Measurements from ENCODE around the gene OR51A7.
"Not testable (repeated sequence)": the region's sequence is repeated elsewhere in the genome, so short reads cannot be mapped to it uniquely, and the experiment has no call there.

Gene OR51A7, protein sequence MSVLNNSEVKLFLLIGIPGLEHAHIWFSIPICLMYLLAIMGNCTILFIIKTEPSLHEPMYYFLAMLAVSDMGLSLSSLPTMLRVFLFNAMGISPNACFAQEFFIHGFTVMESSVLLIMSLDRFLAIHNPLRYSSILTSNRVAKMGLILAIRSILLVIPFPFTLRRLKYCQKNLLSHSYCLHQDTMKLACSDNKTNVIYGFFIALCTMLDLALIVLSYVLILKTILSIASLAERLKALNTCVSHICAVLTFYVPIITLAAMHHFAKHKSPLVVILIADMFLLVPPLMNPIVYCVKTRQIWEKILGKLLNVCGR

DNA sequence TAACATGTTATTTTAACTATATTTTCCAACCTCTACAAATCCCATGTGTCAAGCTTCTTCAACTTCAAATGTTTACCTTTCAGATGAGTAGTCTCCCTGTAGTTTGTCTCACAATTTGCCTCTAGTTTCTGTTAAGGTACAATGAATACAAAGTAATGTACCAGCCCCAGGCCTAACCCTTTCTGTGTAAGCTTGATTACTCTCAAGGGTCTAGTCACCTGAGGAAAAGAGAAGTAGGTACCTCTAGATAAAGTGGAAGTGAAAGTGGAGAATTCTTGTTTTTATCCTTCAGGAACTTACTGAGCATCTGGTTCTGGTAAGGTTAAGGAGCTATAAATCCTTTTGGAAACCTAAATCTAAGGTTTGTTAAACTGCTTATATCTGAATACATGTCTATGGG is at the start of gene OR51A7:
Gene OR51A7 (plus strand): TSS at position 300 of the 400 bp plus-strand sequence. CDS start 3,587 bp downstream, outside the sequence.
- DNase-seq, result no peak

DNA sequence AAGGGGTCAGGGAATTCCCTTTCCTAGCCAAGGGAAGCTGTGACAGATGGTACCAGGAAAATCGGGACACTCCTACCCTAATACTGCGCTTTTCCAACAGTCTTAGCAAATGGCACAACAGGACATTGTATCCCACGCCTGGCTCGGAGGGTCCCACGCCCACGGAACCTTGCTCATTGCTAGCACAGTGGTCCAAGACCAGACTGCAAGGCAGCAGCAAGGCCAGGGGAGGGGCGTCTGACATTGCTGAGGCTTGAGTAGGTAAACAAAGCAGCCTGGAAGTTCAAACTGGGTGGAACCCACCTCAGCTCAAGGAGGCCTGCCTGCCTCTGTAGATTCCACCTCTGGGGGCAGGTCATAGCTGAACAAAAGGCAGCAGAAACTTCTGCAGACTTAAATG is 49.3 kb upstream of the OR51A7 start:
- DNase-seq, result not testable (repeated sequence)

DNA sequence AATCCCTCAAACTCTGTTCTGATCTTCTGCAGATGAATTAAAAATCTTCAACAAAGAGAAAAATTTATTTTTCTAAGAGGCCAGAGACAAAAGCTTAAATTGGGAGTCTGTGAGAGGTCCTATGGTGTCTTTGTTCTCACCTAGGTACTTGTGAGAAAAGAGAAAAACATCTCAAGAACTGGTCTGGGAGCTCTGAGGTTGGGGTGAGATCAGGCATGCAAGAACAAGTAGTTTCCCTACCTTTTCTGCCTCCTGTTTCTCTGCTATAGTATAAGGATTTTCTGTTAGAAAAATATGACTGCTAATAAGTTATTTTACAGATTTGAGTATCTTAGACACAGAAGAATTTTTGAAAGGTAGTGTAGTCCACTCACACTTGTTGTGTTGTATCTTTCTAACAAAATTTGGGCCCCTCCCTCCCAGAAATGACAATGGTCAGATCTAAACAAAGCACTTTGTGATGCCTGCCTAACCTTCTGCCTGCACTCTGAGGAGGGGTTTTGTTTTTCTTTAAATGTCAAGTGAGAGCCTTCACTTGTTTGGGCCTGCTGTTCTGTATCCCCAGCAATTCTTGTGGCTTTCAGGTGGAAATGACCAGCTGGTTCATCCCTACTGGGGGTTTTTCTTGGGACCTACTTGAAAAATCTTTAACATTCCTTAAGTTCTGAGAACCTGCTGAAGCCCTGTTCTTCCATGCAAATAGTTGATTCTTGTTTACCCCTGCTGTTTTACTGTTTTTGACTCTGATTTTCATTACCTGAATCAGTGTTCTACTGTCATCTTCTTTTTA is 40.9 kb upstream of the OR51A7 start:
- DNase-seq, result no peak

DNA sequence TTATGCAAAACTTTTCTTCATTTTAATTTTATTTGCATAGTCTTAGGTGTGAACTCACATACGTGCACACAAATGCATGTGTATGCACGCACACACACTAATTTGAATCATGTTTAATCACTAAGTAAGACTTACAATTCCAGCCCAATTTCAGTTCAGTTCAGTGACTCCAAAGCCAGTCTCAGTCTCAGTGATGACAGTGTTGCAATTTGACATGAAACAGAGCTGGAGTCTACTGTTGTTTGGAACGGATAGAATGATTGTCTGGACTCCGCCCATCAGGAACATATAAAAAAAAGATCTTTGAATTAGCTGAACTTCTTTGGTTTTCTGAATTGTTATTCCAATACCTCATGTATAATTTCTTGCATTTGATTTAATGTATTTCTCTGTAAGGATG is 39.7 kb upstream of the OR51A7 start:
- DNase-seq, result no peak

DNA sequence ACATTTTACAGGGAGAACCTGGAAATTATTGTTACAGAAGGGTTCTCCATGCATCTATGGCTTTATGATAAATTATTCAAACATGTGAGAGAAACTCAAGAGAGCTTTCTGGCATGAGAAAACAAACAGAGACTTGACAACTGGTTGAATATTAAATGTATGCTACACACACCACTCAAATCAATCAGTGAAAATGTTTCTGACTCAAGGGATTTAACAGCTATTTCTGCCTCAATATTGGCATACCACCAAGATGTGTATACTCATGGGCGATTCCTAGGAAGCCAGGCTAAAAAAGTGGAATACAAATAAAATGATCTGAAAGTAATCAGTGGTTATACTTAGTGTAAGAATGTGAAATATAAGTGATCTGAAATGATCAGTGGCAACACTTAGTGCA is 37.7 kb upstream of the OR51A7 start:
- DNase-seq, result no peak

DNA sequence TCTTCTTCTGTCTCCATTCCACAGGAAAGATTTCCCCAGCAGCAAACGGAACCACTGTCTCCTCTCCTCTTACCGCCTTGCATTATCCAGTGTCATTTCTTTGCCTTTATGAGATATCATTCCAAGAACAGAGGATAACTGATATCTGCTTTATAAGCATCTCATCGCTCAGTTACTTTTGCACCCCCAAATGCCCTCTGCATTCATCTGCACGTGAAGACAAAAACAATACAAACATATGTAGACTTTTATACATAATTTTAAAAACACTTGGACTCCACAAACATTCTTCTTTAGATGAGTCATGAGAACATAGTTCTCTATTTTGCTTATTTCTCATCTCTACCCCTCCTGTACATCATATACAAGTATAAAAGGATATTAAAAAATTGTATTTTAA is 22.4 kb upstream of the OR51A7 start:
- DNase-seq, result no peak

DNA sequence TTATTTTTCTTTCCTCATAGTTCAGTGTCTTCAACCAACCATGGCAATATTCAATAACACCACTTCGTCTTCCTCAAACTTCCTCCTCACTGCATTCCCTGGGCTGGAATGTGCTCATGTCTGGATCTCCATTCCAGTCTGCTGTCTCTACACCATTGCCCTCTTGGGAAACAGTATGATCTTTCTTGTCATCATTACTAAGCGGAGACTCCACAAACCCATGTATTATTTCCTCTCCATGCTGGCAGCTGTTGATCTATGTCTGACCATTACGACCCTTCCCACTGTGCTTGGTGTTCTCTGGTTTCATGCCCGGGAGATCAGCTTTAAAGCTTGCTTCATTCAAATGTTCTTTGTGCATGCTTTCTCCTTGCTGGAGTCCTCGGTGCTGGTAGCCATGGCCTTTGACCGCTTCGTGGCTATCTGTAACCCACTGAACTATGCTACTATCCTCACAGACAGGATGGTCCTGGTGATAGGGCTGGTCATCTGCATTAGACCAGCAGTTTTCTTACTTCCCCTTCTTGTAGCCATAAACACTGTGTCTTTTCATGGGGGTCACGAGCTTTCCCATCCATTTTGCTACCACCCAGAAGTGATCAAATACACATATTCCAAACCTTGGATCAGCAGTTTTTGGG is 21.6 kb upstream of the OR51A7 start, which contains the start of gene OR51T1:
Gene OR51T1 (plus strand): TSS at position 41 of the 641 bp plus-strand sequence. CDS start 0 bp downstream, at position 41.
- DNase-seq, result no peak

DNA sequence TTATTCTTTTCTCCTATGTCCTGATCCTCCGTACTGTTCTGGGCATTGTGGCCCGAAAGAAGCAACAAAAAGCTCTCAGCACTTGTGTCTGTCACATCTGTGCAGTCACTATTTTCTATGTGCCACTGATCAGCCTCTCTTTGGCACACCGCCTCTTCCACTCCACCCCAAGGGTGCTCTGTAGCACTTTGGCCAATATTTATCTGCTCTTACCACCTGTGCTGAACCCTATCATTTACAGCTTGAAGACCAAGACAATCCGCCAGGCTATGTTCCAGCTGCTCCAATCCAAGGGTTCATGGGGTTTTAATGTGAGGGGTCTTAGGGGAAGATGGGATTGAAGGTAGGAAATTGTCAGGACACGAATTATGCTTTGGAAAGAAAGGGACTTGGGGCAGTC is 21.0 kb upstream of the OR51A7 start:
- no peak for DNase-seq

DNA sequence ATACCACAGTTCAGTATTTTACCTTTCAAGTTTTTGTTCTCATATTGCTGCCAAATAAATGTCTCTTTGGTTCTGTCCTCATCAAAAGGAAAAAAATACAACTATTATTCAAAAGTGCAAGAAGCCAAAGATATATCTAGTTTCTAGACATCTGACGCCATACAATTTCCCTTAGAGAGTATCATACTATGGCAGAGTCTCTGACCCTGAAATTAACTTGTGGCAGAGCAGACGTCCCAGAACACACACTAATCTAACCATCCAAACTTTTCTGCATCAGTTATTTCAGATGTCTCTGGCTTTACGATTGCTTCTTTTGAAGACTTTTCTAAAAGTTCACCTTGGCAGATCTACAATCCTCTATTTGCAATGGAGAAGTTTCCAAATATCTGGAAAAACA is 19.2 kb upstream of the OR51A7 start:
- no peak for DNase-seq

DNA sequence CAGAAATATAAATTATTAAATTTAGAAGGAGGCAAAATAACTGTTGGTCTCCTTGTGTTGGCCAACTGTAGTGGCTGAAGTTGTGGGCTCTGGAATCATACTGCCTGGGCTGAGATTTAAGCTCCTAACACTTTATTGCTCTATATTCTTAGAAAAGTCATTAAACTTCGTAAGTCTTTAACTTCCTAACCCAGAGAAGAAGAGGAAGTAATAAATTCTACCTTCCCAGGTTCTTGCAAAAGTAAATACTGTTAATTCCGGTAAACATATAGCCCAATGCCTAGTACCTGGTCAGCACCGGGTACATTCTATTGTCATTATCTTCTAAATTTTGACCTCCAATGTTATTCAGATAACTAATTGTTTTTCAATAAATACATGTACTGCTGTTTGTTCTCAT is 17.4 kb upstream of the OR51A7 start:
- DNase-seq, result no peak

DNA sequence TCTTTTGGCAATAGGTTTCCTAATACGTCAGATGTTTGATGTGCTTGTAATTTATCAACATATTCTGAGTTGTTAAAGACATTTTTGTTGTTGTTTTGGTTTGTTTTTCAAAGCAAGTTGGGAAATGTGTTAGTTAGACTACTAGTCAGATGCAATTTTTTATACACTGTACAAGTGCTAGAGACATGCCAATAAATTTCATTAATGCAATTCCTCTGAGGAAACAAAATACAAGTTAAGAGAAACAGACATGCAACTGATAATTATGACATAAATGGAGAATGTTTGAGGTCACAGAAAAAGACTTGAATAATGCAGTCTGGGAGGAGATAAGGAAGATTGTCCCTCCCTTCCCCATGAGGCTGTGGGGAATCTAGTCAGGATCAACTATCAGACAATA is 16.0 kb upstream of the OR51A7 start:
- DNase-seq, result no peak

DNA sequence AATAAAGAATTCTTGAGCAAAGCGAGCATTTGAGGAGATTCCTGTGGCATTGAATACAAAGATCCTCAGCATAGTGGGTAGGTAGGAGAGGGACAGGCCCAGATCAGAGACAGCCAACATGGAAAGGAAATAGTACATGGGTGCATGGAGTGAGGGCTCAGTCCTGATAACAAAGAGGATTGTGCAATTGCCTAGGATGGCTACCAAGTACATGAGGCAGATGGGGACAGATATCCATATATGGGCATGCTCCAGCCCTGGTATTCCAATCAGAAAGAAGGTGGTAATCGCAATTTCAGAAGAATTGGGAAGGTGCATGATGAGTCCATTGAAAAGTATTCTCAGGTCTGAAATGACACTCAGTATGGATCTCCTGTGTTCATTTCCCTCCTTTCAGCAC is 13.3 kb upstream of the OR51A7 start:
- DNase-seq, result no peak

DNA sequence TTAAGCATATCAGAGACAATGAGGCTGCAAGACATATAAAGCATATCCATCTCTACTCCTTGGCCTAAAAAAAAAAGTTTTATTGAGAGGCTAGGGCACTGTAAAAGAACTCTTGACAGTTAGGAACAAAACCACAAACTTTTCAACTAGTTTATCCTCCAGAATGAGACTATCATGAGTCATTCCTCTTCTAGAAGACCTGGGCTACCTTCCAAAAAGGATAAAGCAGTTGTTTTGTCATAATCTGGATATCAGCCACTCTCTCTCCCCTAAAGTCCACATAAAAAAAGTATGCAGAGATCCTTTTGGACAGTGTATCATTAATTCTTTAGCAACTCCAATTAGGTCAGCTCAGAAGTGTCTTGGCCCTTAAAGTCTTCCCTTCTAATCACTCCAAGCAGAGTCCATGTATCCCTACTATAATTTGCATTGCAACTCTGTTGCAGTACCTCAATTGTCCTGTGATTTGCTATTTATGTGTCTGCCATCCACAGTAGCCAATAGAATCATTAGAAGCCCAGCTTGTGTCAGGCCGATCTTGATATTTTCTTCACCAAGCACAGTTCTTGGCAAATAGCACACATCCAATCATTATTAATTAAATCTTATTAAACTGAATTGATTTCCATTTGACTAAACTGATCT is 11.5 kb upstream of the OR51A7 start:
- no peak for DNase-seq

DNA sequence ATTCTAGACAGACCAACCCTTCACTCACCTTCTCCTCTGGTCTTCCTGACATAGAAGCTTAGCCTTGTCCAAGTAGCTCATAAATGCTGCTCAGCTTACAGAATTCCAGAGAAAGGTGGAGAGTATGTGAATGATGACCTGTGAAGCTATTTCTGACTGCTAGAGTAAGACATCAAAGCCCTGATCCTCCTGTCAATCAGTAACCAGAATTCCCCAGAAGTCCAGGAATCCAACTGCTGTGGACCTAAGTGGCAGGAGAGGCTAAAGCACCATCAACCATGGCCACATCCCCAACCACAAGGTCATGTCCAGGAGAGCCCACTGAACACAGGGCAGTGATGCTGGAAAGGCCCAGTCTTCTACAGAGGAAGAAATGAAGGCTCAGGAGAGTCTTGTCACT is 13.0 kb downstream of the OR51A7 start:
- DNase-seq, result no peak

DNA sequence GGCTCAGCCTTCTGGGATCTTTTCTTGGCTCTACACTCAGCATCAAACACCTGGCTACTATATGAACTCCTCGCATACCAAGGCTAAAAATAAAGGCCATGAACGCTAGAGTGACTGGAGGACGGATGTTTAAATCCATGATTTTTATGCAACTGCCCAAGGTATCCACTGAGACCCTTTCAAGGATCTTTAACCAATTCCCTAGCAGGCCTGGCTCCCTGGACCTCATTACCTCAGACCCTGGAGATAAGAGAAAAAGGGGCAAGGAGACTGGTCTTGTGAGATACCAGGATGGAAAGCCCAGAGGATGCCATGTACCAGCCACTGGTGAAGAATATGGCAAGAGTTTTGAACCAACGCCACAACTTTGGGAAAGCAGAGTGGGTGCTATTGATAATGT is 15.7 kb downstream of the OR51A7 start, which contains the start of gene OR51G2:
Gene OR51G2 (minus strand): TSS at position 101 of the 400 bp plus-strand sequence. CDS start 3,687 bp downstream, outside the sequence.
- no peak for DNase-seq

DNA sequence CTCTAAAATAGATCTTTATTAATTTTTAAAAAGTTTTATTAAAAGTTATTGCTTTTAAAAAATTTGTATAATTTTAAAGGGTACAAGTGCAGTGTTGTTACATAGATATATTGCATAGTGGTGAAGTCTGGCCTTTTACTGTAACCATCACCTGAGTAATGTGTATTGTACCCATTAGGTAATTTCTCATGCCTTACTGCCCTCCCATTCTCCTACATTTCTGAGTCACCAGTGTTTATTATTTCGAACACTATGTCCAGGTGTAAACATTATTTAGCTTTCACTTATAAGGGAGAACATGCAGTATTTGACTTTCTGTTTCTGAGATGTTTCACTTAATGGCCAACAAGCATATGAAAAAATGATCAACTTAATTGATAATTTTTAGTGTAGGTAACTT is 18.2 kb downstream of the OR51A7 start:
- no peak for DNase-seq

DNA sequence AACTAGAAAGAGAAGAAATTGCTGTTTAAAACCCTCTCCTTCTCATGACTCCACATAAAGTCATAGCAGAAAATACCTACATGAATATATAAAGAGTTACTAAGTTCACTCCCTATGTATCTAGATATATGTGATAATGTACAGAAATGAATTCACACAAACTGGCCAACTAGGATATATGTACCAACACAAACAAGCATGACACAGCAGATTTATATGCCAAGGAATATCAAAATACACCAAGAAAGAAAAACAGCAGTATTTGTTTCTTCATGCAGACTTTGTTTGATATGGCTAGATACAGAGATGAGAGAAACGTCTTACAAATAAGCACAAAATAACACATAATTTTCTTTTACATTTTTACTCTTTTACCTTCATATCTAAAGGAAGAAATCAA is 18.7 kb downstream of the OR51A7 start:
- DNase-seq, result no peak

DNA sequence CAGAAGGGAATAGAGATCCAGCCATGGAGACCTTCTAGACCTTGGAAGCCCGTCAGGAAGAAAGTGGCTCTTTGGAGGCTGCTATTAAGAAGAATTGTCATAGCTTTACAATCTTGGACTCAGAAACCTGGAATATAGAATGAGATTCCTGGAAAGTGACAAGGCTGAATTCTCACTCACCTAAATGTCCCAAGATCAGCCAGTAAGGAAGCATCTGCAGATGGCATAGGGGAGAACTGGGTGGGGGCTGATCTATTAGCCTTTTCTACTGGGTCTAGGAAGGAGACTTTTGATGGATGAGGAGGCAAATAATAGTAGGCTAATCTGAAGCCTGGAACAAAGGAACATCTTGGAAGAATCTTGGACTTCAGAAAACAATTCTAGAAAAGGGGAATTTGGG is 20.7 kb downstream of the OR51A7 start, which contains the start of gene OR51G1:
Gene OR51G1 (minus strand): TSS at position 101 of the 400 bp plus-strand sequence. CDS start 0 bp downstream, at position 101.
- DNase-seq, result no peak

DNA sequence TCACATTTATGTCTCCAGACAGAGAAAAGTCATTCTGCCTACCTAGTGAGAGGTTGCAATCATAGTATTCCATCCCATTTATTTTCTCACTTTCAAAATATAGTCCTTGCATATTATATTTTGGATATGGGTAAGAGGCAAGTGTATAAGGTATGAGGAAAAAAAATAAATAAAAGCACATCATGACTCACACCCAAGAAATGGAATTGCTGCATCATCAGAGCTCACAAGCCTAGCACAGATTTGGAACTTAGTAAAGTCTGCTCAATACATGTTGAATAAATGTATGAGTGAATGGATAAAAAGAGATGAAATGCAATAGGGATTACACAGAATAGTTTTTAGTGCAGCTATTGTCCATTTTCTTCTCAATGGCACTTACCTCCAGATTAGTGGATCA is 23.0 kb downstream of the OR51A7 start:
- DNase-seq, result no peak

DNA sequence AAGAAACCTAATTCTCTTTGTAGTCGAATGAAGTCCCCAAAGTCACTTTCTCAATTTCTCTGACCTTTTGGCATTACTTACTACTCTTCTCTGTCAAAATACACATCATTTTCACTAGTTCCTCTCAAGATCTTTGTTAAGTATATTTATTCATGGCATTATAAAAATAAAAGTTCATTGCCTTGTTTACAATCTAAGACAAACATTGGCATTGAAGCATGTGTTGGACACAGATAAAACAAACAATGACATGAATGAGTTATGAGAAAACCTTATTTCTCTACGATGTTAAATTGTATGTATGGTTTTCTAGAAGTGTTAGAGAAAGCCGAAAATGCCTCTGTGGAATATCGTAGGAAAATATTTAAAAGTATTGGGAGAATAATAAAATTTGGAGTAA is 29.2 kb downstream of the OR51A7 start:
- no peak for DNase-seq

DNA sequence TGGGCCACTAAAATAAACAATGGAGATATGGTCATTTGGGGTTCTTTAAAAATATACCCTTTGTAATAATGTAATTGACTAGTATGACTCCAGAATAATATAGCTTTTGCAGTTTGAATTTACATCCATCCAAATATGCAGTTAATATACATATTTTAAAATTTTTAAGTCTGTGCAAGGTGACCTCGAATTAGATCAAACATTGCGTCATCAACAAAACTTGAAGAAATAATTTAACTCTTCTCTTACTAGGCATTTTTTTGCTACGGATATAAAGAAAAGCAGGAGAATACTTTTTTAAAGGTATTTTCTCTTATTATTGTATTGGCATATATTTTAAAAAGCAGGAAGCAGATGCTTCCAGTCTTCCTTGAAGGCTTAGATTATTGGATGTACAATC is 33.2 kb downstream of the OR51A7 start:
- no peak for DNase-seq

DNA sequence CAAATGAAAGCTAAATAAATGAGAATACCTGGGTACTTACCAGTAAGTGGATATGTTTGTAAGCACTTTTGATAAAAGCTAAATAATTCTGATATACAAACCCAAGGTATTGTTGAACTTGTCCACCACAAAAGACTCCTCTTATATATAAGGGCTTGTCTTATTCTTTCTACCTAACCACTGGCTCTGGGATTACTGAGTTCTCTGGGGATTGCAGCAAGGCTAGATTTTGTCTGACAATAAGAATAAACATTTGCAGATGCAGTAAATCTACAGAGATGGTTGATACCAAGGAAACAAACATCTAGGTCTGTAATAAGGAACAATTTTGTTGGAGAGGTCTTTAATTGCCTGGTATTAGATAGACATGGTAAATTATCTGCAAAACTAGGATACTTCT is 43.9 kb downstream of the OR51A7 start, which contains the start of gene OR51A4:
Gene OR51A4 (minus strand): TSS at position 101 of the 400 bp plus-strand sequence. CDS start 505 bp downstream, outside the sequence.
- DNase-seq, result no peak

DNA sequence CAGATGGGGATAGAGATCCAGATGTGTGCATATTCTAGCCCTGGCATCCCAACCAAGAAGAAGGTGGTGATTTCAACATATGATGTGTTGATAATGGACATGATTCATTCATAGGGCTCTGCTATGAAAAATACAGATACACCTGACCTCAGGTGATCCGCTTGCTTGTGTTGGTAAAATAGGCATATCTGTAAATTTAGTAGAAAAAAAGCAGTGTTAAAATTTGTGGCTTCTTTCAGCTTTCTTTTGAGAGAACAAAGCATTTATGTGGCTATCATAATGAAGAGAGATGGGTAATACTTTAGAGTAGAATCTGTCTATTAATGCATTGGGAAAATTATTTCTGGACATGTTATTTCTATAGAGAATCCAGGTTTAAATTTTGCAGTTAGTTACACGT is 52.0 kb downstream of the OR51A7 start, which contains the start of gene OR51A2:
Gene OR51A2 (minus strand): TSS at position 101 of the 400 bp plus-strand sequence. CDS start 0 bp downstream, at position 101.
- DNase-seq, result not testable (repeated sequence)

All from activated T-cell treated with anti-CD3 and anti-CD28 coated beads for 4 hours (primary cell).